ENCODE data around the gene TMEM138.

GRCh38 chr11:61335355-61335710 lies 26.8 kb upstream of the TMEM138 start:
- TF ChIP-seq CTCF (IDR thresholded peaks at IDR 0.05; ENCODE audit: poor library complexity, severe bottlenecking) (no peak), POLR2AphosphoS5 (IDR thresholded peaks at IDR 0.05) (no peak), EP300 (conservative IDR thresholded peaks at IDR 0.05; ENCODE audit: poor library complexity, severe bottlenecking) (no peak), EZH2 (IDR thresholded peaks at IDR 0.05; ENCODE audit: borderline replicate concordance, insufficient read depth, low read length, poor library complexity, severe bottlenecking) (no peak), REST (IDR thresholded peaks at IDR 0.05; ENCODE audit: borderline replicate concordance) (no peak), TAF1 (IDR thresholded peaks at IDR 0.05; ENCODE audit: low read depth) (no peak), RAD21 (conservative IDR thresholded peaks at IDR 0.05) (no peak), MXI1 (conservative IDR thresholded peaks at IDR 0.05; ENCODE audit: poor library complexity, severe bottlenecking) (no peak)
